Lung microvascular endothelial cell (primary cell): ENCODE results near the gene PDE9A. TPM values are rescaled to one million over a fixed set of nuclear protein-coding genes. Genes with fewer than 3 reads are reported as not detected.
A peak's percentile ranks its signal among the peaks of the same experiment; 100 is the strongest.

Experiments
- DNase-seq, 2 donors: peaks; one replicate each; pipeline versions ENCODE4 v3.0.0 to v3.0.0-alpha.2; 2010; ENCODE audit warnings: low read depth in 2 of 2
- total RNA-seq: library from RNA; depleted of rRNA; stranded (reverse); fragments of >200 nt; gene quantifications from 2 replicates; pipeline ENCODE4 v1.2.1, GENCODE V29; 2014

PDE9A gene
- total RNA-seq, 1 donor from 2014 or later = 4.0 TPM

GRCh38 chr21:42641311-42642218 lies 11.9 kb upstream of the PDE9A start:
- no peak for DNase-seq

DNA sequence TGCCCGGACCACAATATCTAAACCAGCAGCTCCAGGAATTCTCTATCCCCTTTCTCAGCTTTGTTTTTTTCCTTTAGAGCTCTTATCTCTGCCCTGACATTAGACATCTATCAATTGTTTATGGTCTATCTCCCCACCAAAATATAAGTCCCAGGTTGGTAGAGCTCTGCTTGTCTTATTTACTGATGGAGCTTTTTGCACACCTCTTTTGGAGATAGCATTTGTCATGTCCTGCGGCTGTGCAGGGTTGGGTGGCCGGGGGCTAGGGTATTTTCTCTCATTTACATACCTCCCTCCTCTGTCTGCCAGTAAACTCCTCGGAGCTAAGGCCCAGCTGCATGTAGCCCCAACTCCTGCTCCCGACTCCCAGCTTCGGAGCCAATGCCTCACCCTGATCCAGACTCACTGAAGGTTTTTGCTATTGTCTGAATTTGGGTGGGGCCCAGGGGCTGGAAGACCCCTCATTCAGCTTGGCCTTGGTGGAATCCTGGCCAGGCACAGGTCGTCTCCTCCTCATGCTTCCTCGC lies 11.1 kb upstream of the PDE9A start:
- no peak for DNase-seq

GRCh38 chr21:42644223-42645208 lies 8.9 kb upstream of the PDE9A start:
- peak in 1 of 2 donors; percentile 15 for DNase-seq

- DNase-seq = no peak
Measured at GRCh38 chr21:42645211-42646075, 8.0 kb upstream of the PDE9A start.

DNA sequence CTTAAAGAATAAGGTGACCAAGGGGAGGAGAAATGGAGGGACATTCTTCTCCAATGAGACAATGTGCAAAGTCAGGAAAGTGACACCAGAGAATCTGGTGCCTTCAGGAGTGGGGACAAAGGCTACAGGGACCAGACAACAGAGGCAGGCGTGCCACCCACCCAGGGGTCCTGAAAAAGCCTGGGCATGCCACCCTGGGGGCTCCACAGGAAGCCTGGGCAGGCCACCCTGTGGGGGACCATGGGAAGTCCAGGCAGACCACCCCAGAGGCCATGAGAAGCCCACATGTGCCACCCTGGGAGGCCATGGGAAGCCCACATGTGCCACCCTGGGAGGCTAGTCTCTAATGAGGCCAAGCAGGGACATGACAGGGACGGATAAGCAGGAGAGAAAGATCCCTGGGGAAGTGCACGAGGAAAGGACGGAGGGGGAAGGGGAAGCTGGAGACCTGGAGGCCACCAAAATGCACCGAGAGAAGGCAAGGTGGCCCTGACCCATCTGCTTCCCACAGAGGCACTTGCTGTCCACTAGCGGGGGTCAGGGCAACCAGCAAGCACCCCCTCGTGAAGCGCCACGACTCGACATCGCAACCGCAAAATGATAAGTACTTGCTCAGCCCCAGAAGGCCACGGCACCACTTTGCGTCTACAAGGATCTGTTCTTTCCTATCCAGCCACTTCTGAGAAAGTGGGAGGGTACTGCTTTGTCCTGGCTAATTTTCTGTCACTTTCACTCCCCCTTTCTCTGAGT lies 7.2 kb upstream of the PDE9A start:
- no peak for DNase-seq

DNA sequence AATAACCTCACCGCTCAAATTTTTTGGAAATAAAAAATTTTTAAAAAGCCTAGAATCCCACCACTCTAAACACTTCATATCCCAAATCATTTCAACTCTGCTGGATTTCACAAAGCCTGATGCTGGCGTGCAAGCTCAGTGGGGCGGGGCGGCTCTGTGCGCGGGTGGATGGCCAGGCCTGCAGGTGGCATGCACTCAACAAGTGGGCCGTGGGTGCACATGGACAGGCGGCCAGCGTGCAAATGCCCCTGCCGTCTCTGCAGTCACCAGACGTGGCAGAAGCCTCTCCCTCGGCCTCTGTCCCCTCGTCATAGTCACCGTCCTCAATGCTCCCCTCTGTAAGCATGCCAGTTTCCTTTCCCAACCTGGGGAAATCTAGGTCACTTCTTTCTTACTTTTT lies 6.6 kb upstream of the PDE9A start:
- no peak for DNase-seq

GRCh38 chr21:42648606-42649005 lies 4.8 kb upstream of the PDE9A start:
- DNase-seq = no peak

GRCh38 chr21:42649122-42650032 lies 4.0 kb upstream of the PDE9A start:
- DNase-seq = no peak

DNA sequence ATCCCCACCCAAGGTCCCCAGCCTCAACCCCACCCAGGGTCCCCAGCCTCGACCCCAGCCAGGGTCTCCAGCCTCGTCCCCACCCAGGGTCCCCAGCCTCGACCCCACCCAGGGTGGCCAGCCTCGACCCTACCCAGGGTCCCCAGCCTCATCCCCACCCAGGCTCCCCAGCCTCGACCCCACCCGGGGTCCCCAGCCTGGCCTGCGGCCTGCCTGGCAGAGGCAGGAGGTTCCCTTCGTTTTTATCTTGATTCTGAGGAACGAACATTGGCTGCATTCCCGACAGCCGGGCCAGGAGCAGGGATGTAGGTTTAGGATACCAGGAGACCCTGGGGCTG lies 3.4 kb upstream of the PDE9A start:
- no peak for DNase-seq

DNA sequence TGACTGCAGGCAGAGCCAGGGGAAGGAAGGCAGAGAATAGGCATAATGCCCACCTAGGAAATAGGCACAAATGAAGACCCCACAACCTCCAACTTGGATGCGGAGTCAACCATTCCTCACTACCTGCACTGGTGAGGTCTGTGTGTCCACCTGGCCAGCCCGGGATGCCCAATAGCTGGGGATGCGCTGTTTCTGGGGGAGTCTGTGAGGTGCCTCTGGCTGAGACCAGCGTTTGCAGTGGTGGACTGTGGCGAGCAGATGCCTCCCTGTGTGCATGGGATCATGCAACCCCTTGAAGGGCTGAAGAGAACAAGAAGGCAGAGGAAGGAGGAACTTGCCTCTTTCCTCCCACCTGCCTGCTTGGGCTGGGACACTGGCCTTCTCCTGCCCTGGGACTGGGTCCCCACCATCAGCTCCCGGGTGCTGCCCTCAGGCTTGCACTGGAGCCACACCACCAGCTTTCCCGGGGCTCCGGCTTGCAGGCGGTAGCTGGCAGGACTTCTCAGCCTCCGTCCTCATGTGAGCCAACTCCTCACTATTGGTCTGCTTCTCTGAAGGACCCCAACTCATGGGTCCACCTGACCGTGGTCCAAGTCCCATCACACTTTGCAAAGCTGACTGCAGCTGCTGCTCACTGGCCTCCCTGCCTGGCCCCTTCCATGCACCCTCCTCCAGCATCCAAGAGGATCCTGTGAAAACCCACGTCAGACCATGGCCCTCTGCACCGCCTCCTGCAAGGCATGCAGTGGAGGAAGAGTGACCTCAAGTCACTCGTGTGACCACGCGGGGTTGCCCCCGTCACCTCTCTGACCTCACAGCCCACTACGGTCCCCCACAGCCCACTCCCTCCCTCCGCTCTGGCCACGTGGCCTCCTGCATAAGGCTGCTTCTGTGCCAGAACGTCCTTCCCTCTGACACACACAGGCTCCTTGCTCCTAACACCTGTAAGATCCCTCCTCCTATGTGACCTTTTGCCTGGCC lies 2.7 kb upstream of the PDE9A start:
- DNase-seq = no peak

DNA sequence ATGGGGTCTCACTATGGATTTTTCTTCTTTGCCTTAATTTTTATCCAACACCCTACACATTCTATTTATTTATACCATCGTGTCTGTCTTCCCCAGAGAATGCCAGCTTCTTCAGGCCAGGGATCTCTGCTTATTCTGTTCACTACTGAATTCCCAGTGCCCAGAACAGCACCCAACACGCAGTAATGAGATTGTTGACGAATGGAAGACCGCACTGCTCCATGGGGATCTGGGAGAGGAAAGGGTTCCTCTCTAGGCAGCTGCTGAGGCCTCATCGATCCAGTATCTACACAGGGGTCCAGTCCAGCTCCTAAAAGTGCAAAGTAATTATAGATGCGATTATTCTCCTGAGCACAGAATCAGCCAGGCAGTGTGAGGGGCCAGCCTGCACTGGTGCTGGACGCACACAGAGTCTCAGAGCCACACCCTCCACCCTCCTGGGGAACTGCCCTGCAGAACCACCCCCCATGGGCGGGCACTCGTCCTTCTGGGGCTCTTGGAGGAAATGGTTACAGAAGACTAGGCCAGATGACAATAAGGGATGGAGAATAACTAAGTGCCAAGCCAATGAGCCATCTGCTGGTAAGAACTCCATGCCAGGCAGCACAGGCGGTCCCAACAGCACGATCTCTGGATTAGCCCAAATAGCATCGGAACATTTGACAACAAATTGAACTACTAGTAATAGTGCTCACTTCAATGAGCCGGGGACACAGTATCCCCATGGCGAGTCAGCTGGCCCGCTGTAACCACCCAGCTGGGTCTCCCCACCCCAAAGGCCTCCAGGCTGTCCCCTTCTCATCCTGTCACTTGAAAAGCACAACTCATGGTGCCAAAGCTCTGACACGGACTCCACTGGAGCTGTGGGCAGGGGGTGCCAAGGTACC lies 1.7 kb upstream of the PDE9A start:
- no peak for DNase-seq

DNA sequence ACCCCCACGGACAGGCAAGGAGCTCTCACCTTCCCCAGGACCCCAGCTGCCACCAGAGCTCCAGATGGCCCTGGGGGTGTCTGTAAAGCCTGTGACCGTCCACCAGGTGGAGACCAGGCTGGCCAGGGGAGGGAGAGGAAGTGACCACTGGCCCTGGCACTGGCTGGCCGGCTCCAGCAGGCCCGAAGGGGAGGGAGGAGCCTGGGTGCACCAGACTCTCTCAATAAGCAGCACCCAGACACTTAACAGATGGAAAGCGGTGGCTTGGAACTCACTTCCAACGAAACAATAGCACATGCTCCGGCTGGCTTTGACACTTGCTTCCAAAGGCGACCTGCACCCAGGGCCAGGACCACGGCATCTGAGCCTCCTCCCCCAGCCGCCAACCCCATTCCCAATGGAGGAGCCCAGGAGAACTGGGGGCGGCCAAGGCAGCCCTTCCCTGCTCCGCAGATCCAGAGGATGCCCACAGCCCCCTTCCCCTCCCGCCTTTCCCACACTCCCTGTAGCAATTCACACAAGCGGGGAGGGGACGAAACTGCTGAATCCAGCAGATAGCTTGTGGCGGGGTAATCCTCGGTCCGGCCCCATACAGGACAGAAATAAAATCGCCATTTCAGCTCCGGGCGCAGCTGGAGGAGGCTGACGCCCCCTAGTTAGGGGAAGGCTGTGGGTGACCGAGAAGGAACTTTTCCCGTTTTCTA lies 742 bp upstream of the PDE9A start:
- peak; percentile 41 to 88 for DNase-seq

- peak in 1 of 2 donors; percentile 15 for DNase-seq
Measured at GRCh38 chr21:42654179-42654912, 925 bp downstream of the PDE9A start.

DNA sequence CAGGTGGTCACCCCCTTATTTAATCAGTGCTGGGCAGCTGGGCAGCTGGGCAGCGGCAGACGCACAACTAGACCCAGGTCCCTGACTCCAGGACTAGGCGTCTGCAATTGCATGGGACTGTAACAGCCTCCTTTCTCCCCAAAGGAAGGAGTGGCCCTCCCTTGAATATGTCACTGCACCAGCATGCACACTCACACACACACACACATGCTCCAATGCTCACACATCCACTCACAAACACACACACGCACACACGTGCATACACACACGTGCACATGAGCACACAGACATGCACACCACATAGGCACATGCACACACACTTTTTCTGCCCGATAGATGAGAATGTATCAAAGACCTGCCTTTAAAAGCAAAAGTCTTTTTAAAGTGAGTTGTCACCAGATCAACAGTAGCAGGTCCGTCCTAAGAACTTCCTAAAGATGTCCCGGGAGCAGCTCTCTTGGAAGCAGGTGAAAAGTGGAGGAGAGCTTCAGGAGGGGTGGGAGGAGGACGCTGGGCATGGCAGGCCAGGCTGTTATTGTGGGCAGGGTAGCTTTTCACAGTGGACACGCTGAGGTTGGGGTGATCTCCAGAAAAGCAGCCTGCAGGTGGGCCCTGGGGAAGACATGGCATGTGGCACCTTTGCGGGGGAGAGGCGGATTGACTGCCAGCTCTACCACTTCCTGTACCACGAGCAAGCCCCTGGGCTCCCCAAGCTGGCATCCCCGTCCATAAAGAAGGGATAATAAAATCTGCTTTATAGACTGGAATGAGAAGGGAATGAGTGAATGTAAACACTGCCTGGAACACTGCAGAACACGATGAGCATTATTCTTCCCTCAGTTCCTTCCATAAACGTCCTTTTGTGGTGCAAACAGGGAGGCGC lies 1.7 kb downstream of the PDE9A start:
- DNase-seq = no peak
